Measurements from ENCODE around the gene CHMP1A. TPM values are rescaled to one million over a fixed set of nuclear protein-coding genes. Genes with fewer than 3 reads are reported as not detected.

CHMP1A gene
- total RNA-seq, 1 donor from 2014 or later, result 104 TPM

DNA sequence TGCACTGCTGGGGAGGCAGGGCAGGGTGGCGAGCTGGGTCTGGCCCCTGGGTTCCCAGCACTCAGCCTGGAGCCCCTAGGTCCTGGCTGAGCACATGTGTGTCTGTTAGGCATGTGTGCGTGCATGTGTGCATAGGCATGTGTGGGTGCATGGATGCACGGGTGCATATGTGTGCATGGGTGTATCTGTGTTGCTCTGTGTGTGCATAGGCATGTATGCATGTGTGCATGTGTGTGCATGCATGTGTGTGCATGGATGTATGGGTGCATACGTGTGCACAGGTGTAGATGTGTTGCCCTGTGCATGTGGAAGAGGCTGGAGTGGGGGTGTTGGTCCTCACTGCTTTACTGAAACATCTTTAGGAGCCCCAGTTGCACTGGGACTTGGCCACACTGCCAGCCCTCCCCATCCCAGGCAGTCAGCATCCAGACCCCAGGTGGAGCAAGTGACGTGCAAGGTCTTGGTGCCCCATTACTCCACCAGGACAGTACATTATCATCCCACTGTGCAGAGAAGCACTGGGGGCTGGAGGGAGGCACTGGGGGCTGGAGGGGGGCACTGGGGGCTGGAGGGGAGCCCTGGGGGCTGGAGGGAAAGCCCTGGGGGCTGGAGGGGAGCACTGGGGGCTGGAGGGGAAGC, 54.4 kb downstream of the CHMP1A start:
- TF ChIP-seq, protein P1, sequence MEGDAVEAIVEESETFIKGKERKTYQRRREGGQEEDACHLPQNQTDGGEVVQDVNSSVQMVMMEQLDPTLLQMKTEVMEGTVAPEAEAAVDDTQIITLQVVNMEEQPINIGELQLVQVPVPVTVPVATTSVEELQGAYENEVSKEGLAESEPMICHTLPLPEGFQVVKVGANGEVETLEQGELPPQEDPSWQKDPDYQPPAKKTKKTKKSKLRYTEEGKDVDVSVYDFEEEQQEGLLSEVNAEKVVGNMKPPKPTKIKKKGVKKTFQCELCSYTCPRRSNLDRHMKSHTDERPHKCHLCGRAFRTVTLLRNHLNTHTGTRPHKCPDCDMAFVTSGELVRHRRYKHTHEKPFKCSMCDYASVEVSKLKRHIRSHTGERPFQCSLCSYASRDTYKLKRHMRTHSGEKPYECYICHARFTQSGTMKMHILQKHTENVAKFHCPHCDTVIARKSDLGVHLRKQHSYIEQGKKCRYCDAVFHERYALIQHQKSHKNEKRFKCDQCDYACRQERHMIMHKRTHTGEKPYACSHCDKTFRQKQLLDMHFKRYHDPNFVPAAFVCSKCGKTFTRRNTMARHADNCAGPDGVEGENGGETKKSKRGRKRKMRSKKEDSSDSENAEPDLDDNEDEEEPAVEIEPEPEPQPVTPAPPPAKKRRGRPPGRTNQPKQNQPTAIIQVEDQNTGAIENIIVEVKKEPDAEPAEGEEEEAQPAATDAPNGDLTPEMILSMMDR (IDR thresholded peaks at IDR 0.05; ENCODE audit: unreplicated experiment), result no peak
- Mint-ChIP-seq H3K27ac (ENCODE audit: unreplicated experiment) (no peak overlapping the region), H3K36me3 (ENCODE audit: low read depth, unreplicated experiment) (no peaks in the 10 kb centered on the region)

DNA sequence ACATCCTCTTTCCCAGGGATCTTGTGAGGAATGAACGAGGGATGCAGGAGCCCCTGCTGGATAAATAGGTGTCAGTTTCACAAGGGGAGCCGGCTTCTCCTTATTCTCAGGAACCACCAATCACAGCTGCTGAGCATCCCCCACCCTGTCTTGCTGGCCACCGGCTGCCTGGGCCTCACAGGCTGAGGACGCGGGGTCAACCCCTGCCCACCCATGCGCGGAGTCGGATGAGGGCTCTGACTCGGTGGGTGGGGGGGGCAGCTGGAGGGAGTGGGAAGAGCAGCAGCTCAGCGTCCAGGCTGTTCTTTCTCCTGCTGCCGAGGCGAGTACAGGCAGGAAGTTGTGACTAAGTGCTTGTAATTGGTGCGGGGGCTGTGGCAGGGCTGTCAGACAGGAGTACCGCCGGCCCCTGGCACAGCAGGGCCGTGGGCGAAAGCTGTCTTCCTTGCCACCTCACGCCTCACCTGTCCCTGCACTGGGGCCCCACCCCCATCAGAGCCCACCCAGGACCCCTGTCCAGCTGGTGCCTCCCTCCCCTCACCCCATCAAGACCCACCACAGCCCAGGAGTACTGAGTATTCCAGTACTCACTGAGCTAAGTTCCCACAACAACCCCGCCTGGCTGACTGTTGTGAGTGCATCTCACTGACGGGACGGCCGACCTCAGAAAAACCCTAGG, 55.1 kb downstream of the CHMP1A start:
- Mint-ChIP-seq H3K9me3 (ENCODE audit: unreplicated experiment) (no peaks in the 10 kb centered on the region), H3K27ac (ENCODE audit: unreplicated experiment) (no peak overlapping the region), H3K27me3 (ENCODE audit: unreplicated experiment) (no peaks in the 10 kb centered on the region), H3K4me3 (ENCODE audit: unreplicated experiment) (no peak overlapping the region), H3K4me1 (ENCODE audit: unreplicated experiment) (peaks cover 5% of the 10 kb centered on the region), H3K36me3 (ENCODE audit: low read depth, unreplicated experiment) (no peaks in the 10 kb centered on the region)
- TF ChIP-seq, protein P1 (IDR thresholded peaks at IDR 0.05; ENCODE audit: unreplicated experiment), result no peak
- DNase-seq (ENCODE audit: low spot score), result peak; percentile 47

More for the DNA sequence above, 54.4 kb downstream of the CHMP1A start:
- DNase-seq (ENCODE audit: low spot score), result no peak
- Mint-ChIP-seq H3K4me1 (ENCODE audit: unreplicated experiment) (peaks cover 8% of the 10 kb centered on the region), H3K4me3 (ENCODE audit: unreplicated experiment) (peak overlapping the region; percentile 42), H3K9me3 (ENCODE audit: unreplicated experiment) (no peaks in the 10 kb centered on the region), H3K27me3 (ENCODE audit: unreplicated experiment) (no peaks in the 10 kb centered on the region)

DNA sequence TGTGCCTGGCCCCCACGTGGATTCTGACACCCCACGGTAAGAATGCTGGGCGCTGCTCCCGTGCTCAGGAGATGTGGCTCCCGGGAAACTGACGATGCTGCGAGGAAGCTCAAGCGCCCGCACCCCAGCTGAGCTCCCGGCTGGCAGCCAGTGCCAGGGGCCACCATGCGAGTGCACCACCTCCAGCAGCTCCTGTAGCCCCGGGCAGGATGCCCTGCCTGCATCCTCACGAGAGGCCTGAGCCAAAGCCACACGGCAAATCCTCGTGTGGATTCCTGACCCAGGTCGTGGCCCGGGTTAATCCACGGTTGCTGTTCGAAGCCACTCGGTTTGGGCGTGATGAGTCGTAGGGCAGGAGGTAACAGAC, 55.6 kb downstream of the CHMP1A start:
- Mint-ChIP-seq H3K27me3 (ENCODE audit: unreplicated experiment) (no peaks in the 10 kb centered on the region), H3K27ac (ENCODE audit: unreplicated experiment) (no peak overlapping the region), H3K36me3 (ENCODE audit: low read depth, unreplicated experiment) (no peaks in the 10 kb centered on the region), H3K4me1 (ENCODE audit: unreplicated experiment) (peaks cover 5% of the 10 kb centered on the region), H3K9me3 (ENCODE audit: unreplicated experiment) (no peaks in the 10 kb centered on the region), H3K4me3 (ENCODE audit: unreplicated experiment) (no peak overlapping the region)
- no peak for DNase-seq (ENCODE audit: low spot score)
- TF ChIP-seq, protein P1 (IDR thresholded peaks at IDR 0.05; ENCODE audit: unreplicated experiment), result no peak

DNA sequence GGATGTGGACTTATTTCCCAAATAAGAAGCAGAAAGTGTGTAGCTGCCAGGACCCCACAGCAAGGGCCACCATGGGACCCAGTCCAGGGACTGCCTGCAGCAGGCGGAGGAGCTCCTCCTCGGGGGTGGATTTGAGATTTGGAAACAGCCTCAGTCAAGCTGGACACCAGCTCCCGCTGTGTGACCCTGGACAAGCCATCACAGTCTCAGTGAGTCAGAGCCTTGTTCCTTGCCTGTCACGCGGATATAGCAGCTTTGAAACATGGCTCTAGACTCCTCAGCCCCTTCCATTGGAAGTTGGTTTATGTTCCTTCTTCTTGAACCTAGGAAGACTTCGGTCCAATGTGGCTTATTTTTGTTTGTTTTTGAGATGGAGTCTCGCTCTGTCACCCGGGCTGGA, 56.6 kb downstream of the CHMP1A start:
- Mint-ChIP-seq H3K27me3 (ENCODE audit: unreplicated experiment) (no peaks in the 10 kb centered on the region), H3K4me3 (ENCODE audit: unreplicated experiment) (no peak overlapping the region), H3K4me1 (ENCODE audit: unreplicated experiment) (peaks cover 5% of the 10 kb centered on the region), H3K9me3 (ENCODE audit: unreplicated experiment) (no peaks in the 10 kb centered on the region), H3K27ac (ENCODE audit: unreplicated experiment) (no peak overlapping the region), H3K36me3 (ENCODE audit: low read depth, unreplicated experiment) (no peaks in the 10 kb centered on the region)
- TF ChIP-seq, protein P1 (IDR thresholded peaks at IDR 0.05; ENCODE audit: unreplicated experiment), result no peak
- no peak for DNase-seq (ENCODE audit: low spot score)

DNA sequence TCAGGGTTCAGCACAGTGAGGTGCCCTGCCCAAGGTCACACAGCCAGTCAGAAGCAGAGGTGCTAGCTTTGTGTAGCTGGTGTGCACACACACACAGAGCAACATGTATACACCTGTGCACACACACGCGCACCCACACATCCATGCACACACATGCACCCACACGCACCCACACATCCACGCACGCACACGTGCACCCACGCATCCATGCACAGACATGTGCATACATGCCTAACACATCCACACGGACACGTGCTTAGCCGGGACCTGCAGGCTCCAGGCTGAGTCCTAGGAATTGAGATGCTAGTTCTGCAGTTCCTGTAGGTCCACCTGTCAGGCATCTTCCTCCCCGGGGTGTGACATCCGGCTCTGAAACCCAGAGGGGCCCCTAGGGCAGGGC, 57.1 kb downstream of the CHMP1A start:
- Mint-ChIP-seq H3K4me3 (ENCODE audit: unreplicated experiment) (no peak overlapping the region), H3K36me3 (ENCODE audit: low read depth, unreplicated experiment) (no peaks in the 10 kb centered on the region)

More for the DNA sequence above, 57.1 kb downstream of the CHMP1A start:
- H3K27me3 Mint-ChIP-seq (ENCODE audit: unreplicated experiment), result peaks cover 3% of the 10 kb centered on the region
- DNase-seq (ENCODE audit: low spot score), result no peak
- TF ChIP-seq, protein P1 (IDR thresholded peaks at IDR 0.05; ENCODE audit: unreplicated experiment), result no peak
- no peak overlapping the region for H3K27ac Mint-ChIP-seq (ENCODE audit: unreplicated experiment)
- H3K9me3 Mint-ChIP-seq (ENCODE audit: unreplicated experiment), result no peaks in the 10 kb centered on the region
- peaks cover 5% of the 10 kb centered on the region for H3K4me1 Mint-ChIP-seq (ENCODE audit: unreplicated experiment)

Measured in endothelial cell (in vitro differentiated cells).